GM19468 (cell line): Measurements from ENCODE around the gene PHETA1.

Experiments
- ATAC-seq: cut with Tn5 transposase; IDR thresholded peaks from one replicate; pipeline ENCODE4 v1.9.1; 2021; ENCODE audit warnings: mild to moderate bottlenecking, moderate library complexity, moderate number of reproducible peaks; ENCODE audit not compliant: unreplicated experiment; ENCODE audit errors: extremely low read depth

PHETA1 gene

GRCh38 chr12:111330800-111331752, 37.8 kb downstream of the PHETA1 start:
- no peak for ATAC-seq

- ATAC-seq = no peak
These were observed 40.8 kb downstream of the PHETA1 start for GRCh38 chr12:111328138-111328537.

GRCh38 chr12:111327474-111327873, 41.4 kb downstream of the PHETA1 start:
- no peak for ATAC-seq

- no peak for ATAC-seq
These were observed 46.3 kb downstream of the PHETA1 start for GRCh38 chr12:111322336-111323250.

GRCh38 chr12:111321317-111321716, 47.6 kb downstream of the PHETA1 start:
- ATAC-seq = no peak

- ATAC-seq = no peak
These were observed 48.4 kb downstream of the PHETA1 start for GRCh38 chr12:111320258-111321050.

GRCh38 chr12:111319600-111320257, 49.2 kb downstream of the PHETA1 start:
- no peak for ATAC-seq

- no peak for ATAC-seq
These were observed 50.4 kb downstream of the PHETA1 start for GRCh38 chr12:111318450-111318849.

GRCh38 chr12:111316671-111317070, 52.2 kb downstream of the PHETA1 start:
- ATAC-seq = no peak

- no peak for ATAC-seq
These were observed 53.8 kb downstream of the PHETA1 start for GRCh38 chr12:111314953-111315539.

- no peak for ATAC-seq
These were observed 55.0 kb downstream of the PHETA1 start for GRCh38 chr12:111313833-111314259.

GRCh38 chr12:111312708-111313107, 56.2 kb downstream of the PHETA1 start:
- ATAC-seq = no peak

- no peak for ATAC-seq
These were observed 56.9 kb downstream of the PHETA1 start for GRCh38 chr12:111312016-111312415.

- no peak for ATAC-seq
These were observed 57.9 kb downstream of the PHETA1 start for GRCh38 chr12:111311011-111311410.
